Measurements from ENCODE around the gene CTNS. TPM values are rescaled to one million over a fixed set of nuclear protein-coding genes. Genes with fewer than 3 reads are reported as not detected.

The CTNS gene
- polyA plus RNA-seq, 1 donor from 2014 or later = 8.8 TPM

DNA sequence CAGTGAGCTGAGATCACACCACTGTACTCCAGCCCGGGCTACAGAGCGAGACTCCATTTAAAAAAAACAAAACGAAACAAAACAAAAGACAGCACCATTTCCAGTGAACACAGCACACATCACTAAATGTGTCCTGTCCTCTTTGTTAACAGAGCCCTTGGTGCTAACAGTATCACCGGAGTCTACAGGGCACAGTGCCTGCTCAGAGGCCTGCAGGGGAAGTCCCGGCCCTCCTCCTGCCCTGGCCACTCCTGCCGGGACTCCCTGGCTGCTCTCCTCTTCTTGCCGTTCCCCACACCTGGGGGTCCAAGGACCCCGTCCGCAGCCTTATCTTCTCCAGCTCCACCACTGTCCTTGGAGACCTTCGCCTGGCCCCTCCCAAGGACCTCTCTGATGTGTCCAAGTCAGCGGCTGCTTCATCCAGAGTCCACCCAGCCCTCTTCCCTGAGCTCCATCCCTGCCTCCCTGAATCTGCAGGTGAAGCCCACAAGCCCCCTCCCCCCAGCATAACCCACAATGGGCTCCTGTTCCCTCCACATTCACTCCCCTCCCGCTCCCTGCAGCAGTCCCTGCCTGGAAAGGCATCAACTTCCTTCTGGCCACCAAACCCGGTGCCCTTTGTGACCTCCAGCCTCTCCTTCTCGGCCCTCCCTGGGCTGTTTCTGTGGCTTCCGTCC is 35.9 kb upstream of the CTNS start:
- Histone ChIP-seq H3K9me2 (ENCODE audit: insufficient read depth, low read length) (no peaks in the 10 kb centered on the region), H2AFZ (ENCODE audit: low read depth, low read length) (no peak overlapping the region), H3K4me3 (ENCODE audit: low read length) (no peak overlapping the region), H3K36me3 (ENCODE audit: insufficient read depth, low read length) (no peaks in the 10 kb centered on the region), H3K9me3 (ENCODE audit: low read length) (no peaks in the 10 kb centered on the region), H3K27ac (ENCODE audit: low read length) (no peak overlapping the region), H4K20me1 (ENCODE audit: insufficient read depth) (no peaks in the 10 kb centered on the region), H3F3A (ENCODE audit: insufficient read depth, low read length, poor library complexity, severe bottlenecking) (no peaks in the 10 kb centered on the region), H3K9ac (ENCODE audit: low read length) (no peak overlapping the region), H3K27me3 (ENCODE audit: insufficient read depth, low read depth, low read length) (no peaks in the 10 kb centered on the region), H3K79me2 (replicated peaks; ENCODE audit: insufficient read depth, low read length) (no peaks in the 10 kb centered on the region), H3K4me2 (ENCODE audit: low read length) (no peak overlapping the region)
- TF ChIP-seq EZH2 (IDR thresholded peaks at IDR 0.05; ENCODE audit: borderline replicate concordance, insufficient read depth, low read length, poor library complexity, severe bottlenecking) = no peak
- no peak for TF ChIP-seq RAD21 (conservative IDR thresholded peaks at IDR 0.05)
- no peak for TF ChIP-seq MXI1 (conservative IDR thresholded peaks at IDR 0.05; ENCODE audit: poor library complexity, severe bottlenecking)
- TF ChIP-seq, protein P1, sequence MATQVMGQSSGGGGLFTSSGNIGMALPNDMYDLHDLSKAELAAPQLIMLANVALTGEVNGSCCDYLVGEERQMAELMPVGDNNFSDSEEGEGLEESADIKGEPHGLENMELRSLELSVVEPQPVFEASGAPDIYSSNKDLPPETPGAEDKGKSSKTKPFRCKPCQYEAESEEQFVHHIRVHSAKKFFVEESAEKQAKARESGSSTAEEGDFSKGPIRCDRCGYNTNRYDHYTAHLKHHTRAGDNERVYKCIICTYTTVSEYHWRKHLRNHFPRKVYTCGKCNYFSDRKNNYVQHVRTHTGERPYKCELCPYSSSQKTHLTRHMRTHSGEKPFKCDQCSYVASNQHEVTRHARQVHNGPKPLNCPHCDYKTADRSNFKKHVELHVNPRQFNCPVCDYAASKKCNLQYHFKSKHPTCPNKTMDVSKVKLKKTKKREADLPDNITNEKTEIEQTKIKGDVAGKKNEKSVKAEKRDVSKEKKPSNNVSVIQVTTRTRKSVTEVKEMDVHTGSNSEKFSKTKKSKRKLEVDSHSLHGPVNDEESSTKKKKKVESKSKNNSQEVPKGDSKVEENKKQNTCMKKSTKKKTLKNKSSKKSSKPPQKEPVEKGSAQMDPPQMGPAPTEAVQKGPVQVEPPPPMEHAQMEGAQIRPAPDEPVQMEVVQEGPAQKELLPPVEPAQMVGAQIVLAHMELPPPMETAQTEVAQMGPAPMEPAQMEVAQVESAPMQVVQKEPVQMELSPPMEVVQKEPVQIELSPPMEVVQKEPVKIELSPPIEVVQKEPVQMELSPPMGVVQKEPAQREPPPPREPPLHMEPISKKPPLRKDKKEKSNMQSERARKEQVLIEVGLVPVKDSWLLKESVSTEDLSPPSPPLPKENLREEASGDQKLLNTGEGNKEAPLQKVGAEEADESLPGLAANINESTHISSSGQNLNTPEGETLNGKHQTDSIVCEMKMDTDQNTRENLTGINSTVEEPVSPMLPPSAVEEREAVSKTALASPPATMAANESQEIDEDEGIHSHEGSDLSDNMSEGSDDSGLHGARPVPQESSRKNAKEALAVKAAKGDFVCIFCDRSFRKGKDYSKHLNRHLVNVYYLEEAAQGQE (IDR thresholded peaks at IDR 0.05; ENCODE audit: borderline replicate concordance) = no peak
- no peak for TF ChIP-seq TAF1 (IDR thresholded peaks at IDR 0.05; ENCODE audit: low read depth)
- no peak for TF ChIP-seq CTCF (IDR thresholded peaks at IDR 0.05; ENCODE audit: poor library complexity, severe bottlenecking)
- no peak for TF ChIP-seq POLR2AphosphoS5 (IDR thresholded peaks at IDR 0.05)
- no peak for TF ChIP-seq EP300 (conservative IDR thresholded peaks at IDR 0.05; ENCODE audit: poor library complexity, severe bottlenecking)
- TF ChIP-seq SMC3 (conservative IDR thresholded peaks at IDR 0.05; ENCODE audit: poor library complexity) = no peak

- no peak overlapping the region for H3K4me3 ChIP-seq (ENCODE audit: low read length)
- H3K4me2 ChIP-seq (ENCODE audit: low read length) = no peak overlapping the region
- H3K9me3 ChIP-seq (ENCODE audit: low read length) = no peaks in the 10 kb centered on the region
- TF ChIP-seq RAD21 (conservative IDR thresholded peaks at IDR 0.05) = no peak
- no peak for TF ChIP-seq EP300 (conservative IDR thresholded peaks at IDR 0.05; ENCODE audit: poor library complexity, severe bottlenecking)
- TF ChIP-seq TAF1 (IDR thresholded peaks at IDR 0.05; ENCODE audit: low read depth) = no peak
- TF ChIP-seq CTCF (IDR thresholded peaks at IDR 0.05; ENCODE audit: poor library complexity, severe bottlenecking) = no peak
- no peak for TF ChIP-seq EZH2 (IDR thresholded peaks at IDR 0.05; ENCODE audit: borderline replicate concordance, insufficient read depth, low read length, poor library complexity, severe bottlenecking)
- TF ChIP-seq, protein P1 (IDR thresholded peaks at IDR 0.05; ENCODE audit: borderline replicate concordance) = no peak
- no peak for TF ChIP-seq SMC3 (conservative IDR thresholded peaks at IDR 0.05; ENCODE audit: poor library complexity)
- TF ChIP-seq POLR2AphosphoS5 (IDR thresholded peaks at IDR 0.05) = no peak
- H3K79me2 ChIP-seq (replicated peaks; ENCODE audit: insufficient read depth, low read length) = no peaks in the 10 kb centered on the region
- H2AFZ ChIP-seq (ENCODE audit: low read depth, low read length) = no peak overlapping the region
- H3F3A ChIP-seq (ENCODE audit: insufficient read depth, low read length, poor library complexity, severe bottlenecking) = no peaks in the 10 kb centered on the region
- no peak overlapping the region for H3K27ac ChIP-seq (ENCODE audit: low read length)
- H3K9ac ChIP-seq (ENCODE audit: low read length) = no peak overlapping the region
- H4K20me1 ChIP-seq (ENCODE audit: insufficient read depth) = no peaks in the 10 kb centered on the region
- no peaks in the 10 kb centered on the region for H3K36me3 ChIP-seq (ENCODE audit: insufficient read depth, low read length)
- H3K9me2 ChIP-seq (ENCODE audit: insufficient read depth, low read length) = no peaks in the 10 kb centered on the region
- H3K27me3 ChIP-seq (ENCODE audit: insufficient read depth, low read depth, low read length) = no peaks in the 10 kb centered on the region
Measured at GRCh38 chr17:3602499-3602898, 34.1 kb upstream of the CTNS start.
